ENCODE data around the gene NAT8L.

NAT8L gene

GRCh38 chr4:2095236-2096072 lies 36.3 kb downstream of the NAT8L start:
- DNase-seq (ENCODE audit: low read depth) = no peak

GRCh38 chr4:2096073-2096609 lies 37.0 kb downstream of the NAT8L start:
- DNase-seq (ENCODE audit: low read depth) = no peak

- DNase-seq (ENCODE audit: low read depth) = no peak
Measured at GRCh38 chr4:2101346-2102044, 42.4 kb downstream of the NAT8L start.

GRCh38 chr4:2102045-2102883 lies 43.1 kb downstream of the NAT8L start:
- DNase-seq (ENCODE audit: low read depth) = no peak

- DNase-seq (ENCODE audit: low read depth) = no peak
Measured at GRCh38 chr4:2103127-2103842, 44.2 kb downstream of the NAT8L start.

- DNase-seq (ENCODE audit: low read depth) = no peak
Measured at GRCh38 chr4:2103843-2104547, 44.9 kb downstream of the NAT8L start.

- no peak for DNase-seq (ENCODE audit: low read depth)
Measured at GRCh38 chr4:2104556-2105345, 45.6 kb downstream of the NAT8L start.

- DNase-seq (ENCODE audit: low read depth) = no peak
Measured at GRCh38 chr4:2105559-2105958, 46.4 kb downstream of the NAT8L start.

- DNase-seq (ENCODE audit: low read depth) = no peak
Measured at GRCh38 chr4:2116687-2117400, 57.7 kb downstream of the NAT8L start.
